HG03442 (cell line): ENCODE results near the gene TRIM2.

Experiments
- ATAC-seq: cut with Tn5 transposase; IDR thresholded peaks from one replicate; pipeline ENCODE4 v1.9.1; 2021; ENCODE audit warnings: mild to moderate bottlenecking, moderate library complexity; ENCODE audit not compliant: unreplicated experiment

TRIM2 gene

DNA sequence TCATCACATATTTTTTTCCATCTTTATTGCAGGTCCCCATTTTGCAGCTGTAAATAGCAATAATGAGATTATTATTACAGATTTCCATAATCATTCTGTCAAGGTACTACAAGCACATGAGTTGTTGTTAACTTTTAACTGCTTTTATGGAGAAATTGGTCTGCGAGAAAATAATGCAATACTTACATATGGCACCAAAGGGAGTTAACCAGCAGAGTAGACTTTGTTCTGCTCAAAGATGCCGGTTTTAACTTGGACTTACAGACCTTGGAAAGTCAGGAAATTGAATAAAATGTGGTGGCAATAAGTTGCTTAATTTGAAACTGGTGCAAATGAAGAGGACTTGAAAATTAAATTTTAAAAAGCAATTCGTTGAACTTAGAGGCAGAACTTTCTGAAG is 119.8 kb downstream of the TRIM2 start:
- no peak for ATAC-seq

DNA sequence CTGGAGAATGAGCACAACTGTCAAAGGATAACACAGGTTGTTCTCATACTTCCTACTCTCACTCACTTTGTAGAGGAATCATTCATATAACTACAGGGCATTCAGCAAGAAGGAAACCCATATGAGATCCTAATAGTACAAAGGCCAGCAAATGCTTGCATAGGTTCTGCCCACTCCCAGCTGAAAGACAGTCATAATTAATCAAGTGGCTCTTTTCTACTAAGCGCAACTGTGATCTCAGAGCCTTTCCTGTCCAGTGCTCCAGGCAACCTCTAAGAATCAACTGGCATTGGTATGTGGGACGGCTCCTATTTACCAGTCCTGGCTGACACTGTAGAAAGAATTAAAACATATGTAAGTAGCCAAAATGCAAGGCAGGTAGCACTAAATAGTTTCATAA is 121.3 kb downstream of the TRIM2 start:
- ATAC-seq, result no peak

GRCh38 chr4:153326513-153326912 is 122.3 kb downstream of the TRIM2 start:
- ATAC-seq, result no peak

DNA sequence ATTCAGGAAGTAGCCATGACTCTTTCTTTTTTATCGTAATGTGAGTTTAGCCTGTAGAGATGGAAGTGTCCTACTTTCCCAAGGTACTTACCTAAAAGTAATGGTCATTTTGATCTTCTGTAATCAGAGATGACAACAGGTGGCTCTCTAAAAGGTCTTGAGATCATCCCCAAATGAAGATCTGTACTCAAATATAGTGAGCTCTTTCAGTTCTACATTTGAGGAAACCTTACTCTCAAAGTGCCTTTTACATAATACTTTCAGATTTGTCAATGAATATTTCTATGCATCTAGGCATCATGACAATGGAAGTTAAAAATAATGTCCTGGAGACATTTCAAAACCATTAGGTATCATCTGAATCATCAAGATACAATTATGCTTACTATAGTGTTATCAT is 123.0 kb downstream of the TRIM2 start:
- ATAC-seq, result no peak

GRCh38 chr4:153332936-153333335 is 128.7 kb downstream of the TRIM2 start:
- ATAC-seq, result no peak

GRCh38 chr4:153333874-153334273 is 129.6 kb downstream of the TRIM2 start:
- no peak for ATAC-seq

DNA sequence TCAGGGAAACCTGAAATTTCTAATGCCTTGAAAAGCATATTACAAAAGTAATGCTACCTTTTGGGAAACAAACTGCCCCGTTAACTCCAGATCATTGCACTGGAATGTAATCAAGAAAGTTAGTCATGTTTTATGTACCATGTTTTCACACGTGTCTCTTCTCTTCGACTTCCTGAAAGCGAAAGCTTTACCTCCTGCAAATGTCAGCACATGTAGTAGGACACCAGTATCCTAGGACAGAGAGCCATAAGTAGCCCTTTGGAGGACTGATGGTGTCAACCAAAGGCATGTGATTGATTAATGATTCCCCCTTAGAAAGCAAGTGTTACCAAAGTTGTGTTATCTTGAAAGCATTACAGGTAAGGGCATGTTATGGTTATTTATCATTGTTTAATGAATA is 131.4 kb downstream of the TRIM2 start:
- ATAC-seq, result no peak

GRCh38 chr4:153337686-153338085 is 133.4 kb downstream of the TRIM2 start:
- ATAC-seq, result no peak

DNA sequence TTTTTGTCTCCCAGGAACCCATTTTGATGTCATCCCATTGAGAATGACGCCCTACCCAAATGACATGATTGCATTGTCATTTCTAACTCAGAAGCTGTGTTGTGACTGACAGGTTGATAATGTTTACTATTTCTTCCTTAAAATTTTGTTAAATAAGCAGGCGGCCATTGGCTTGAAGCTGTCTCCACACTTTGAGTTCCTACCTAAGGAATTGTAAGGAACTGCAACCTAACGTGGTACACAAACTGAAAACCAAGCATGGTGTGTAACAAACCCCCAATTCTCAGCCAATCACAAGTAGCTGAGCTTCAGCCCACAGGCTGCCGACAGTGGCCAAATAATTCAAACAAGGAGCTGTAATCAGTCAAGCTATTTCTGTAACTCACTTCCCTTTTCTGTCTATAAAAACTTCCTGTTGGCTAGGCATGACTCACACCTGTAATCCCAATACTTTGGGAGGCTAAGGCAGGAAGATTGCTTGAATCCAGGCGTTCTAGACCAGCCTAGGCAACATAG is 137.4 kb downstream of the TRIM2 start:
- peak; percentile 21 for ATAC-seq

GRCh38 chr4:153342751-153343552 is 138.7 kb downstream of the TRIM2 start:
- ATAC-seq, result no peak

DNA sequence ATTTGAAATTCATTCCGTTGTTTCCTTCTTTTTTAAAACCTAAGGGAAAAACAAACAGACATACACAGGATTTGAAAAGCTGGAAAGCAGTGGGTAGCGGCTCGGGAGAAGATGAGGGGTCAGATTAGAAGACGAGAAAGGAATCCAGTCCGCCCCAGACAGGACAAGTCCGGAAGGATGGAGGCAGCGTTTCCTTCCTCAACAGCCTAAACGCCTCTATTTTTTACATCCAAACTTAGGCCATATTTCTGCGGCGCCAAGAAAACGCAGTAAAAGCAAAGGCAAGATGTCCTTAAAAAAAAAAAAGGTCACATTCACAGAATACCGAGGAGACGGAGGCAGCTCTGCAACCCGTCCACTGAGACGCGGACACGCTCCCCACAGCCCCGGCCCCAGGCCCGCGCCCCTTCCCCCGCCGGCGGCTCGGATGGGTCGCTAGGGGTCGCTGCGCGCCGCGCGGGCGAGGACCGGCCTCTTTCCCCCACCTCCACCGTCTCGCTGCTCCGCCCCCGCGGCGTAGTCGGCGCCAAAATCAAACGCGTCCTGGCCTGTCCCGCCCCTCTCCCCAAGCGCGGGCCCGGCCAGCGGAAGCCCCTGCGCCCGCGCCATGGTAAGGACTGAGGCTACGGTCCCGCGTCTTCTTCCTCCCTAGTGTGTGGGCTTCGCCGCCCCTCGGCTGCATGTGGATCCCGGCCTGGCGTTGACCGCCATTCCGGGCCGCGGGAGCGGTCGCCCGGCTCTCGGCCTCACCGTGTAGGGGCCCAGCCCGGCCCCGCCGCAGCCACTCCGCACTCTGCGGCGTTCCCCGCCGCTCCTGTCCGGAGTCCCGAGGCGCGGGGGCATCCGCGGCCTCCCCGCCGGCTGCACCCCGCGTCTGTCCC is 140.1 kb downstream of the TRIM2 start, which contains the start of gene MND1:
Gene MND1, plus strand, starts transcription at position 558 of the 881 bp plus-strand sequence. Its CDS starts 50 bp downstream, at position 608.
- peak; percentile 75 for ATAC-seq

DNA sequence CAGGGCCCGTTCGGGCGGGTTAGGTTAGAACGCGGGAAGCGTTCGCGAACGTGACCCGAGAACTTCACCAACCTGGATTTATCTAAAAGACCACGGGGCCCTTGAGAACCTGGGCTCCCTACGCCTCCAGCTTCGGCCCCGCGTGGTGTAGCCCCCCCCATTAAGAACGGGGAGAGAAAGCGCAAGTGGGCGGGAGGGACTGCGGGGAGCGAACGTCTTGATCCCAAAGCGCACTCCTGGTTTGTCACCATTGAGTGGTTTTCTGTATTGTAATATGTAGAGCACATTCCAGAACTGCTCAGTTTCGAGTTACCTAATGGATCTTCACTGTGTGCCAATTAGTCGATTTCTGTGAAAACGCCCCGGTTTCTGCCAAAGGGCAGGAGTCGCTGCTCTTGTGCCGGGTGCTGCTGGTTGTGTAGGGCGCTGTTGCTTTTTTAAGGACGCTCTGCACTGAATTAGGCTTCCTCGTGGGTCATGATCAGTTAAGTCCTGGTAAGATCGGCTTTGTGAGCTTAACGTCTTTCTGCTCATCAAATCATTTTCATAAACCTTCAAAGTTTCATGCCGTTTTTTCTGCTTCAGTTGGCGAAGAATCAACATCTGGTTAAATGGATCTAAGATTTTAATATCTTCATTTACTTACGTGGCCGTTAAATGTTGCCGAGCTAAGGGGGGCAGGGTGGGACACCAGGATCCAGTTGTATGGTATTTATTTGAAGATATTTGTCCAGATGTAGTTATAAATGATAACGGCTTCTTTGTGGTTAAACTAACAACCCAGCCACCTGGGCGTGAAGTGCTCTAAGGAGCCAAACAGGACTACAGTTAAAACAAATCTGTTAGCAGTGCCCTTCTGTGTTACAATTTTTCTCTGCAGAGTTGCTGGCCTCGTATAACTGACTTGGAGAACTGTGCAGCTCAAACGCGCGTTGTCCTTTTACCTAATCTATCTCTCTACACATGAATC is 141.1 kb downstream of the TRIM2 start:
- peak; percentile 46 for ATAC-seq

GRCh38 chr4:153346031-153346430 is 141.8 kb downstream of the TRIM2 start:
- no peak for ATAC-seq

DNA sequence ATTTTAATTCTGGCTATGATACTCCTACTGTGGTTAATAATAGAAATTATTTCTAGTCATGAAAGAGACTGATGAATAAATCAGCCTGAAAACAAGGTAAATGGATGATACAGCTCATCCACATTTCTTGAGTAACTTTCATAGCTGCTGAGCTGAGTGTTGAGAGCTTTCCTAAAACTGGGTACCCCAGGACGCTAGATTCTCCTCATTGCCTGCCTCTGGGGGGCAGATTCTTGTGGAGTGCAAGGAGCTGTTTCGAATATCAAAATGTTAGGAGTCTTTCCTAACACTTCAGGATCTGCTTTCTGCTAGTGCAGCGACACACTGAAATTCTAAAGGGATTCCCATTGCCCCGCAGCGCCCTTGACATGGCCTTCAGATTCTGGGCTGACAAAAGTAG is 142.3 kb downstream of the TRIM2 start:
- ATAC-seq, result no peak

GRCh38 chr4:153347117-153347516 is 142.9 kb downstream of the TRIM2 start:
- ATAC-seq, result no peak

DNA sequence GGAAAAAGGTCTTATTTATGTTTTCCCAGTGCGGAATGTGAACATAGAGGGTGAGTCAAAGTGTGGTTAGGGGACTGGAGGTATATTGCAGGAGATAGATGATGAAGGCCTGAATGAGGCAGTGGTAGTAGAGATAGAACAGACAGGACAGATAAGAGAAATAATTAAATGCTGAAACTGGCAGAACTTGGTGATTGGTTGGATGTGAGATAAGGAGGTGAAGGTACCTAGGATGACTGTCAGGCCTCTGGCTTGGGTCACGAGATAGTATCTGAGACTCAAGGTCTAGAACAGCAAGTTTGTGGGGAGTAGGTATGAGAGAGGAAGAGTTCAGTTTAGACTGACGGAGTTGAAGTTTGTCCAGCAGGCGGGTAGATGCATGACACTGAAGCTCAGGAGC is 143.8 kb downstream of the TRIM2 start:
- ATAC-seq, result no peak

DNA sequence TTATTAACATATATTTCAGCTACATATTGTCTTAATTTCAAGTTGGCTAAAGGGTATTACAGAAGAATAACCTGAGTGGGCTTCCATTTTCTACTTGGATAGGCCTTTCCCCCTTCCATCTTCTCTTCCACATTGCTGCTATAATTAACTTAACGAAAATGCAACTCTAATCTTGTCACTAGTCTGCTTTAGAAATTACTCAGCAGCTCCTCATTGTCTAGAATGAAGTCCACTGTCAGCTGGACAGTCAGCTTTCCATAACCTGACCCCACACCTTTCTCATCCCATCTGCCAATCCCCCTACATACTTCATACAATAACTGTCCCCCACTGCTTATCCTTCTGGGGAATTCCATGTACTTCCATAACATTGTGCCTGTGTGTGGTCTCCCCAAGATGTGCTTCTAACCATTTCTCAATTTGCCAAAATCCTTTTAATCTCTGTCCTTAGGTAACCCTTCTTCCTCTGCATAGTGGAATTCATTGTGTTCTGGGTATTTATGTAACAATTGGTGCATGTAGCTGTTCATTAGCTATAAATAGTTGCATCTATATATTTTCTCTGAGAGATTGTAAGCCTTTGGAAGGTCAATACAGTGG is 145.1 kb downstream of the TRIM2 start:
- no peak for ATAC-seq

DNA sequence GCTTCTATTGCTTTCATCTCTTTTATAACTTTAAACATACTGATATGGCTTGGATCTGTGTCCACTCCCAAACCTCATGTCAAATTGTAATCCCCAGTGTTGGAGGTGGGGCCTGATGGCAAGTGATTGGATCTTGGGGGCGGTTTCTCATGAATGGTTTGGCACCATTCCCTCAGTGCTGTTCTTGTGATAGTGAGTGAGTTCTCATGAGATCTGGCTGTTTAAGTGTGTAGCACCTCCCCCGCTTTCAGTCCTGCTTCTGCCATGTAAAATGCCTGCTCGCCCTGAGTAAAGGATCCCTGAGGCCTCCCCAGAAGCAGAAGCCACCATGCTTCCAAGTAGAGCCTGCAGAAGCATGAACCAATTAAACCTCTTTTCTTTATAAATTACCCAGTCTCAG is 157.9 kb downstream of the TRIM2 start:
- no peak for ATAC-seq

GRCh38 chr4:153364061-153364460 is 159.8 kb downstream of the TRIM2 start:
- ATAC-seq, result no peak

DNA sequence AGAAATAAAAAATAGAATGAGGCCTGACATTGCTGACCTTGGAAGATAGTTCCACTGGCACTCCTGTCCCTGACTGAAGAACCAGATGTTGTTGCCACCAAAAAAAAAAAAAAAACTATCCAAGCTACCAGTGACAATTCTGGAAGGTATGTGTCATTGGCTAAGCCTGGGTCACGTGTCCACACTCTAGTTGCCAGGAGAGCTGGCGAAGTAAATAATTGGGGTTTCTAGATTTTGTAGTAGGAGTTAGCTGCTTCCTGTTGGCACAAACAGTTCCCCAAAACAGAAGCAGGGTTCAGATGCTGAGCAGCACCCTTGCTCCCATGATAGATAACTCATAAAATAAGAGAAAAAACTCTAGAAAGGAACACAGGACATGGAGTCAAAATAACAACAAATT is 160.8 kb downstream of the TRIM2 start:
- ATAC-seq, result no peak
